Pons (tissue), 1 donor: ENCODE data around the gene MORC2.

Source experiments
- DNase-seq: peaks from one replicate; pipeline ENCODE4 v3.0.0-alpha.2; 2016; ENCODE audit warnings: low spot score

MORC2 gene

GRCh38 chr22:30921108-30921507, 47.5 kb downstream of the MORC2 start:
- DNase-seq: no peak

- peak; percentile 66 for DNase-seq
Observed at GRCh38 chr22:30920407-30920806, 48.2 kb downstream of the MORC2 start.

GRCh38 chr22:30919973-30920372, 48.6 kb downstream of the MORC2 start:
- DNase-seq: no peak

- DNase-seq: no peak
Observed at GRCh38 chr22:30918761-30919160, 49.8 kb downstream of the MORC2 start.

GRCh38 chr22:30910358-30910757, 58.2 kb downstream of the MORC2 start:
- DNase-seq: no peak

- no peak for DNase-seq
Observed at GRCh38 chr22:30909306-30909705, 59.3 kb downstream of the MORC2 start.

- no peak for DNase-seq
Observed at GRCh38 chr22:30908051-30908461, 60.5 kb downstream of the MORC2 start.

- no peak for DNase-seq
Observed at GRCh38 chr22:30906946-30907345, 61.6 kb downstream of the MORC2 start.

- no peak for DNase-seq
Observed at GRCh38 chr22:30906411-30906810, 62.2 kb downstream of the MORC2 start.

- no peak for DNase-seq
Observed at GRCh38 chr22:30905696-30906341, 62.8 kb downstream of the MORC2 start.

GRCh38 chr22:30903876-30904460, 64.6 kb downstream of the MORC2 start:
- DNase-seq: no peak

GRCh38 chr22:30902496-30903357, 65.8 kb downstream of the MORC2 start:
- DNase-seq: no peak

GRCh38 chr22:30894371-30894740, 74.2 kb downstream of the MORC2 start:
- DNase-seq: no peak

- DNase-seq: no peak
Observed at GRCh38 chr22:30893434-30894370, 74.9 kb downstream of the MORC2 start.

- no peak for DNase-seq
Observed at GRCh38 chr22:30892731-30893221, 75.8 kb downstream of the MORC2 start.

GRCh38 chr22:30892286-30892685, 76.3 kb downstream of the MORC2 start:
- no peak for DNase-seq

- no peak for DNase-seq
Observed at GRCh38 chr22:30891781-30892180, 76.8 kb downstream of the MORC2 start.

- no peak for DNase-seq
Observed at GRCh38 chr22:30891443-30891755, 77.2 kb downstream of the MORC2 start.

GRCh38 chr22:30890686-30891442, 77.7 kb downstream of the MORC2 start:
- no peak for DNase-seq

GRCh38 chr22:30889996-30890480, 78.5 kb downstream of the MORC2 start:
- DNase-seq: no peak
